GM13976 (cell line): Measurements from ENCODE around the gene TCP11.
A peak's percentile ranks its signal among the peaks of the same experiment; 100 is the strongest.

ENCODE experiments used
- DNase-seq: peaks from one replicate; pipeline ENCODE4 v3.0.0; 2012; ENCODE audit warnings: low spot score
- CTCF ChIP-seq: IDR thresholded peaks from 2 replicates; pipeline ENCODE4 v1.5.1; 2012; ENCODE audit warnings: borderline replicate concordance, mild to moderate bottlenecking; ENCODE audit not compliant: insufficient read depth; ENCODE audit errors: extremely low read depth, missing control alignments, control extremely low read depth
- in situ Hi-C: fragments of 300-500 bp; cut with MboI; formaldehyde crosslinking; loops from one replicate; pipeline ENCODE4 v1.12.0; 2022; ENCODE audit warnings: low sequenced_read_pairs, mixed read lengths, inconsistent platforms; ENCODE audit not compliant: unreplicated experiment

The TCP11 gene

GRCh38 chr6:35141007-35141655, at the start of gene TCP11:
Gene TCP11, minus strand, starts transcription at chr6:35141339. Its CDS starts 469 bp downstream, at chr6:35140870.
- in situ Hi-C loops: no loop called here
- no peak for TF ChIP-seq CTCF
- DNase-seq: peak; percentile 49

GRCh38 chr6:35190306-35190705, 49.2 kb upstream of the TCP11 start:
- TF ChIP-seq CTCF: no peak
- no peak for DNase-seq
- in situ Hi-C loops: no loop called here

- no peak for TF ChIP-seq CTCF
- DNase-seq: no peak
- in situ Hi-C loops: no loop called here
Observed at GRCh38 chr6:35188886-35189285, 47.7 kb upstream of the TCP11 start.

GRCh38 chr6:35186571-35186970, 45.4 kb upstream of the TCP11 start:
- no peak for TF ChIP-seq CTCF
- in situ Hi-C loops: no loop called here
- no peak for DNase-seq

- in situ Hi-C loops: no loop called here
- TF ChIP-seq CTCF: no peak
- DNase-seq: no peak
Observed at GRCh38 chr6:35185971-35186370, 44.8 kb upstream of the TCP11 start.

GRCh38 chr6:35185302-35185681, 44.2 kb upstream of the TCP11 start:
- in situ Hi-C loops: no loop called here
- no peak for TF ChIP-seq CTCF
- DNase-seq: no peak

- no peak for TF ChIP-seq CTCF
- in situ Hi-C loops: no loop called here
- no peak for DNase-seq
Observed at GRCh38 chr6:35184580-35185301, 43.6 kb upstream of the TCP11 start.
